ENCODE results near the gene GRB7.
"Not testable (repeated sequence)": the region's sequence is repeated elsewhere in the genome, so short reads cannot be mapped to it uniquely, and the experiment has no call there.

The GRB7 gene

DNA sequence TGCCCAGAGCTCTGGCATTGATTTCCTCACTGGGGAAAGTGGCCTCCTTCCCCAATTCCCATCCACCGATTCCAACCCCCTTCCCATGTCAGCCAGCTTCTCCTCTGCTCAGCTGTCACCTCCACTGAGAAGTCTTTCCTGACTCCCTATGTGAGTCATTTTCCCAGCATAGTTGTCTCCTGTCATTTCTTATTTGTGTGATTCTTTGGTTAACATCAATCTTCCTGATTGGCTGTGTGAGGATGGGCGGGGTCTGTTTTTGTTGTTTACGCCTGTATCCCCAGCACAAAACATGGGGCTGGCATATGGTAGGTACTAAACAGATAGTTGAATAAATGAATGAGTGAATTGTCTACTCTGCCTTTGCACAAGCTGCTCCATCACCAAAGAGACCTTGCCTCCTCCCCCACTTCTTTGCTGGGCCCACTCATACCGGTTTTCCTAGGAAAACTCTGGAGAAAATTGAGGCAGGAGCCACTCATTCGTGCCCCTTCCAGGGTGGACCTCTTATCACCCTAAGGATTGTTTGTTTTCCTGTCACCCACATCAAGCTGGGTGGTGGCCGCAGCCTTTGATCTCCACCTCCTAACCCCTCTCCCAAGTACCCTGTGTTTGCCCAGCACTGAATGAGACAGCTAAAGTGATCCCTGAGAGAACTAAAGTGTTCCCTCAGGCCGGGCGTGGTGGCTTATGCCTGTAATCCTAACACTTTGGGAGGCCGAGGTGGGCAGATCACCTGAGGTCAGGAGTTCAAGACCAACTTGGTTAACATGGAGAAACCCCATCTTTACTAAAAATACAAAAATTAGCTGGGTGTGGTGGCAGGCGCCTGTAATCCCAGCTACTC is 1.2 kb upstream of the GRB7 start:
- peak; percentile 40 for DNase-seq (ENCODE audit: low spot score)

DNA sequence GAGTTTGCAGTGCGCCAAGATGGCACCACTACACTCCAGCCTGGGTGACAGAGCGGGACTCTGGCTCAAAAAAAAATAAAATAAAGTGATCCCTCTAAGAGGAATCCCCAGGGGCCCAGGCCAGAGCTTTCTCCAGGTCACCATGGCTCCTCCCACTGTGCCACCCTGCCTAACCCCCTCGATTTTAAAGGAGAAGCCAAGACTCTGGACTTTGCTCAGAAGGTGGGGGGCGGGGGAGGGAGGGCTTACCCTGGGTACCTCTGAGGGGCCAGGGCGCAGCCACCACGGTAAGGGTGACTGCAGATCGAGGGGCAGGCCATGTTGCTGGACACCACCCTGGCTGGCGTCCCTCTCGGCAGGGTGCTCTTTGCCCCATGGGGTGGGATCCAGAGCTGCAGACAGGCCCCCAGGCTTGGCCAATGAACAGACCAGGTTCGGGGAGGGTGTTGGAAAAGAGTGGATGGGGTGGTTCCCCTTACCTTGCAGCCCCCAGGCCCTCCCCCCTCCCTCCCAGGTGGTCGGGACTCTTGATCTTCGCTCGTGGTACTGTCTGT is 455 bp upstream of the GRB7 start:
- DNase-seq (ENCODE audit: low spot score): no peak

DNA sequence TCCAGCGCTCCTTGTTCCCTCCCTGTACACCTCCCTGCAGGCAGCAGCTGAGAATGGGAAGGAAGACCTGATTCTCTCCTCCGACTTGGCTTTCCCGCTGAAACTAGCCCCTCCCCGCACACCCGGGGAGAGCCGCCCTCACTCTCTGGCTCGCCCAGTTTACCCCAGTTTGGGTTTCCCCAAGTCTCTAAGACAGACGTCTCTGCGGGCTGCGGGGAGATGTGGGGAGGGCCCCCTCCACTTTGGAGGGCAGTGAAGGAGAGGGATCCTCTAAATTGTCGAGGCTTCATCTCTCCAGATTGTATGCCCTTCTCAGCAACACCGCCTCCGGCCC is 797 bp downstream of the GRB7 start:
- no peak for DNase-seq (ENCODE audit: low spot score)

- no peak for DNase-seq (ENCODE audit: low spot score)
Observed at GRCh38 chr17:39738983-39739884, 1.5 kb downstream of the GRB7 start.

DNA sequence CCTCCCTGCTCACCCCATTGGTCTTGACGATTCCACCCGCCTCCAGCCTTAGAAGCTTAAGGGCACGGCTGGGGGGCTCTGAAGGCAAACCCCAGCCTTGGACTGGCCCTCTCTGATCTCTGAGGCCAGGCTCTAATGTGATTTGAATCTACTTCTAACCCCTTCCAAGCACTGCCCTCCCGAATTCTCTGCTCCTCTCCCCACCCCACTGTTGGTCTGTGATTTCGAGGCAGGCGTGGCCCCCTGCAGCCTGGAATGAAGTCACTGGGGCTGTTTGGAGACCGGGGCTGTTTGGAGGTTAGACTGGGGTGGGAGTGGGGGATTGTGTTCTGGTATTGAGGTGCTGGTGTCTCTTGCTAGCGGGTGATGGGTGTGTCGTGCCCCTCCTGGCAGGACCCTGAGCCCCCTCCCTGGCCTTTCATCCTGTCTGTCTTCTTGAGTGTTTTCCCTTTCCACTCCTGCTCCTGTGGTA is 2.2 kb downstream of the GRB7 start:
- DNase-seq (ENCODE audit: low spot score): no peak

DNA sequence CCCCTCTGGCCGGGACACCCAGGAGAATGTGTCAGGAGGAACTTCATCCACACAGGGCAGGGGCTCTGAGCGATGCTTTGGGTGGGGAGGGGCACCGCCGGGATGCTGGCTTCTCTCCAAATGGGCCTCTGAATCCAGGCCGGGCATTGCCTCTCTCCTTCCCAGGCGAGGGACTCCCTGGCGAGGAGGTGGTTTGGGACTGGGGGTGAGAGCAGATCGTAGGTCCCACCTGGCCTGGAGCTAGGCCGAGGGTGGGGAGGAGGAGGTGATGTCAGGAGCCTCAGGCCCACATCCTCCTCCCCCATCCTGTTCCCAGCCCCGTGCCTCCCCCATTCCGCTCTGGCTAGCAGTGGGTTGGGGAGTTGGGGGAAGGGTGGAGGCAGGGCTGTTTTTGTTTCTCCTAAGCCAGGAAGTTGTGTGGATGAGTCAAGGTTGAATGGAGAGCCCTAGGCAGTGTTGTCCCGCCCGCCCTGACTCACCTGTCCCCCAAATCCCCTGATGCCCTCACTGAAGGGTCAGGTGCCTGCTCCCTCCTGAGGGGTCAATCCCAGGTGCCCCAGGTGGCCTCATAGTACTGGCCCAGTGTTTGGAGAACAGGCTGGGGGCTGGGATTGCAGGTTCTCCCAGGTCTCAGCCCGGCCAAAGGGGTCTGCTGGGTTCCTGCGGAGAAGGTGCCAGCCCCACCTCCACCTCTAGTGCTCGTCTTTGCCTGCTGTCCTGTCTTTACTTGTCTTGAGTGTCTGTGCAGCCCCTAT is 2.8 kb downstream of the GRB7 start:
- peak; percentile 44 for DNase-seq (ENCODE audit: low spot score)

- no peak for DNase-seq (ENCODE audit: low spot score)
Observed at GRCh38 chr17:39742126-39742855, 4.6 kb downstream of the GRB7 start.

DNA sequence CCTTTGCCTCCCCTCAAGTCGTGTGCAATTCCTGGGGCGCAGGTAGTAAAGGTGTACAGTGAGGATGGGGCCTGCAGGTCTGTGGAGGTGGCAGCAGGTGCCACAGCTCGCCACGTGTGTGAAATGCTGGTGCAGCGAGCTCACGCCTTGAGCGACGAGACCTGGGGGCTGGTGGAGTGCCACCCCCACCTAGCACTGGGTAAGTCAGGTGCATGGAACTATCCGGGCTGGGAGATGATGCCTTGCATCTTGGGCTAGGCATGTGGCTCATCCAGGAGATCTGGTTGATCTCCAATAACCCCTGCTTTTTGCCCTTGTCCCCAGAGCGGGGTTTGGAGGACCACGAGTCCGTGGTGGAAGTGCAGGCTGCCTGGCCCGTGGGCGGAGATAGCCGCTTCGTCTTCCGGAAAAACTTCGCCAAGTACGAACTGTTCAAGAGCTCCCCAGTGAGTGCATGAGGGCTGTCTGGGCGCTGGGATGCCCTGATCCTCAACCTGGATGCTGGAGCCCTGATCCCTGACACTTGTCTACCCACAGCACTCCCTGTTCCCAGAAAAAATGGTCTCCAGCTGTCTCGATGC is 5.2 kb downstream of the GRB7 start:
- no peak for DNase-seq (ENCODE audit: low spot score)

DNA sequence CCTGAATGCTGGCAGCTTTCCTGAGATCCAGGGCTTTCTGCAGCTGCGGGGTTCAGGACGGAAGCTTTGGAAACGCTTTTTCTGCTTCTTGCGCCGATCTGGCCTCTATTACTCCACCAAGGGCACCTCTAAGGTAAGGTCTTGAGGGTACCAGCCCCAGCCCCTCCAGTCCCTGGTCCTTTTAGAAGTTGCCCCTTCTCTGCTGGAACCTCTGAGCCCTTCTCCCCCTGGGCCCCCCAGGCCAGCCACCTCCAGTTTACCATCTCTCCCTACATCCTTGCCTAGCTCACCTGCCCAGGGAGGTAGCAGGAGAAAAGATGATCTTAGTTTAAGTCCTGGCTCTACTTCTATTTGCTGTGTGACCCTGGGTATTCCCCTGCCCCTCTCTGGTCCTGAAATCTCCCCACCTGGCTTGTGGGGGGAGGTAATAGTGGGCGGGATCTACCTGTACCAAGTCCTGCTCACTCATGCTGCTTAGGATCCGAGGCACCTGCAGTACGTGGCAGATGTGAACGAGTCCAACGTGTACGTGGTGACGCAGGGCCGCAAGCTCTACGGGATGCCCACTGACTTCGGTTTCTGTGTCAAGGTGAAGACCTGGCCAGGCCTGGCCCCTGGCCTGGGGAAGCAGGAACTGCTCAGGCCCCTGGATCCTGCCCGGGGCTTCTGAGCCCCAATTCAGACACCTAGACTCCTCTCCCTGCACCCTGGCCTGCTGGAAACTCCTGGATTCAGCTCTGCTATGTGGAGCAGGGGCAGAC is 6.5 kb downstream of the GRB7 start:
- DNase-seq (ENCODE audit: low spot score): no peak

DNA sequence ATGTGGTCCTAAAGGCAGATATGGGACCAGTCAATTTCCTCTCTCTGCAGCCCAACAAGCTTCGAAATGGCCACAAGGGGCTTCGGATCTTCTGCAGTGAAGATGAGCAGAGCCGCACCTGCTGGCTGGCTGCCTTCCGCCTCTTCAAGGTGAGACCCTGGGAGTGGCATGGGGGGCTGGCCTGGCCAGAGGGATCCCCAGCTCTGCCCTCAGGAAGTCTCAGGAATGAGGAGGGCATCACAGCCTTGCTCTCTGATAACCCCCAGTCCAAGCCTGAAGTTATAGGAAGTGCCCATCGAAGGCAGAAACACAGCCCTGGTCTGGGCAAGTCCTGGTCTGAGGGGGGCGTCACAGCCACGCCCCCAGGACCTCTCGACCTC is 7.1 kb downstream of the GRB7 start:
- no peak for DNase-seq (ENCODE audit: low spot score)

GRCh38 chr17:39745335-39746144 is 7.8 kb downstream of the GRB7 start:
- no peak for DNase-seq (ENCODE audit: low spot score)

DNA sequence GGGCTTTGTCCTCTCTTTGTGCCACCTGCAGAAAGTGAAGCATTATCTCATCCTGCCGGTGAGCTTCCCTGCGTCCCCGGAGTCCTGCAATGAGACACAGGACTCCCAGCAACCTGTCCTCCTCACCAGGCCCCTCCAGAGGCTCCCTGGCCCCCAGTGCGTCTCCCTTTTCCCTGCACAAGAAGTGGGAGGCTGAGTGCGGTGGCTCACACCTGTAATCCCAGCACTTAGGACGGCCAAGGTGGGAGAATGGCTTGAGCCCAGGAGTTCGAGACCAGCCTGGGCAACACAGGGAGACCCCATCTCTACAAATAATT is 8.4 kb downstream of the GRB7 start:
- no peak for DNase-seq (ENCODE audit: low spot score)

- DNase-seq (ENCODE audit: low spot score): no peak
Observed at GRCh38 chr17:39747745-39748144, 10.0 kb downstream of the GRB7 start.

DNA sequence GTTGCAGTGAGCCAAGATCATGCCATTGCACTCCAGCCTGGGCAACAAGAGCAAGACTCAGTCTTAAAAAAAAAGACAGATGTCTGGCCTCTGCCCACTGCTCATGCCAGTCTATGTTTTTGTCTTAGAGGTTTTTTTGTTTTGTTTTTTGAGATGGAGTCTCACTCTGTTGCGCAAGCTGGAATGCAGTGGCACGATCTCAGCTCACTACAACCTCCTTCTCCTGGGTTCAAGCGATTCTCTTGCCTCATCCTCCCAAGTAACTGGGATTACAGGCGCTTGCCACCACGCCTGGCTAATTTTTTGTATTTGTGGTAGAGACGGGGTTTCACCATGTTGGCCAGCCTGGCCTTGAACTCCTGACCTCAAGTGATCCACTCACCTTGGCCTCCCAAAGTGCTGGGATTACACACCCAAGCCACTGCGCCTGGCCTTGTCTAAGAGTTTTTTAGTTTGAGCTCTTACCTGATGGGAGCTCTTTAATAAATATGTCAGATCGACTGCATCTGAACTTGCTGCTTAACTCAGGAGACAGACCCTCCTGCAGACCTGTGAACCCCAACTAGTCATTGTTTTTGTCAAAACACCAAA is 10.8 kb downstream of the GRB7 start:
- DNase-seq (ENCODE audit: low spot score): not testable (repeated sequence)

- DNase-seq (ENCODE audit: low spot score): no peak
Observed at GRCh38 chr17:39750131-39751015, 12.6 kb downstream of the GRB7 start.

GRCh38 chr17:39751016-39751543 is 13.3 kb downstream of the GRB7 start:
- DNase-seq (ENCODE audit: low spot score): no peak

DNA sequence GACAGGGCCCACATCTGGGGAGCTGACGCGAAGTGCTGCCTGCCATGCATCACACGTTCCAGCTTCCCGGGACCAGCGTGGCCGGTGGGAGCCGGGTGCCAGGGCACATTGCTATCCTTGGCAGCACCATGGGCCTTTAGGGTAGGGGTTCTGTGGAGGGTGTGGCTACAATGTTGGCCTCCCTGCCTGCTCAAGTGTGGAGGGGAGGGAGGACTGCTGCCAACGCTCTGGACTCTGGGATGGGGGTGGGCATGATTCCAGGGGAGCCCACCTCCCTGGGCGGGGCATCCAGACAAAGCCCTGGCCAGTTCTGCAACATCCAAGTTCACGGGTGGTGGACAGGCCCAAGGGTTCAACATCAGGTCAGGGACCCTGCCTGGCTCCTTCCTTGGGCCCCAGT is 13.9 kb downstream of the GRB7 start:
- DNase-seq (ENCODE audit: low spot score): no peak
